H1 (cell line): ENCODE results near the gene COG7. TPM values are rescaled to one million over a fixed set of nuclear protein-coding genes. Genes with fewer than 3 reads are reported as not detected.

Experiments used
- CTCF ChIA-PET: fragments of 300-600 bp; sonication (Branson Sonifier 250); formaldehyde crosslinking; loops from one replicate; lab custom pipeline; 2021; ENCODE audit not compliant: partially characterized antibody; lab: Charles Lee
- POLR2A ChIA-PET: fragments of 300-600 bp; sonication (Branson Sonifier 250); formaldehyde crosslinking; loops from one replicate; lab custom pipeline; 2021; ENCODE audit warnings: inconsistent platforms; ENCODE audit not compliant: partially characterized antibody; lab: Charles Lee
- DNase-seq, 2 experiments: peaks; one replicate each; pipeline versions ENCODE4 v3.0.0 to v3.0.0-alpha.2; 2010 to 2022; ENCODE audit warnings: low spot score in 2 of 2, low read depth in 1 of 2, mixed read lengths in 1 of 2
- FAIRE-seq: peaks from 2 replicates; lab custom pipeline; 2011; peaks lifted over from hg19 to GRCh38; lab: Jason Lieb, UNC
- H2AFZ ChIP-seq: 2 replicates; pipeline ENCODE4 v1.8.1; 2012; ENCODE audit warnings: low read length, inconsistent platforms
- H2AK5ac ChIP-seq: 2 replicates; pipeline ENCODE4 v1.6.1; 2013; ENCODE audit warnings: low read depth, low read length
- H2BK120ac ChIP-seq: replicated peaks from 2 replicates; pipeline ENCODE3; 2013; ENCODE audit warnings: low read depth, low read length, inconsistent platforms
- H2BK12ac ChIP-seq: 2 replicates; pipeline ENCODE4 v1.6.1; 2013; ENCODE audit warnings: low read depth, low read length
- H2BK15ac ChIP-seq: 2 replicates; pipeline ENCODE4 v1.6.1; 2013; ENCODE audit warnings: low read length
- H2BK20ac ChIP-seq: 2 replicates; pipeline ENCODE4 v1.6.1; 2013; ENCODE audit warnings: low read length
- H2BK5ac ChIP-seq: 2 replicates; pipeline ENCODE4 v1.6.1; 2013; ENCODE audit warnings: low read depth, low read length
- H3K14ac ChIP-seq: 2 replicates; pipeline ENCODE4 v1.6.1; 2013; ENCODE audit warnings: inconsistent platforms; ENCODE audit not compliant: insufficient read length
- H3K18ac ChIP-seq: 2 replicates; pipeline ENCODE4 v1.6.1; 2013; ENCODE audit warnings: low read length; ENCODE audit errors: extremely low read depth
- H3K23ac ChIP-seq: 2 replicates; pipeline ENCODE4 v1.6.1; 2013; ENCODE audit warnings: inconsistent platforms; ENCODE audit not compliant: insufficient read length
- H3K23me2 ChIP-seq: 2 replicates; pipeline ENCODE4 v1.6.1; 2013; ENCODE audit warnings: low read depth, low read length
- H3K27ac ChIP-seq: 2 replicates; pipeline ENCODE4 v1.6.1; 2011; ENCODE audit warnings: low read depth, low read length, inconsistent platforms
- H3K27me3 ChIP-seq, 4 experiments: replicated peaks in 1 of 4; 1 replicate in 1 of 4; 2 replicates in 3 of 4; pipeline versions ENCODE4 v1.6.1 to v1.8.1; 2011 to 2013; ENCODE audit warnings: low read length in 3 of 4, mild to moderate bottlenecking in 3 of 4, inconsistent platforms in 2 of 4, mixed read lengths in 2 of 4, moderate library complexity in 1 of 4; ENCODE audit not compliant: control insufficient read depth in 3 of 4, insufficient read depth in 3 of 4; ENCODE audit errors: extremely low read depth in 1 of 4
- H3K36me3 ChIP-seq, 4 experiments: 2 replicates each; pipeline versions ENCODE4 v1.6.1 to v1.8.1; 2011 to 2013; ENCODE audit warnings: mild to moderate bottlenecking in 4 of 4, low read length in 3 of 4, moderate library complexity in 2 of 4, control low read depth in 1 of 4, inconsistent platforms in 1 of 4; ENCODE audit not compliant: insufficient read depth in 4 of 4, control insufficient read depth in 2 of 4
- H3K4ac ChIP-seq: replicated peaks from 2 replicates; pipeline ENCODE3; 2013; ENCODE audit warnings: low read length, low read depth, mixed read lengths, inconsistent platforms; ENCODE audit not compliant: insufficient read length
- H3K4me1 ChIP-seq, 4 experiments: replicated peaks in 1 of 4; 1 replicate in 1 of 4; 2 replicates in 3 of 4; pipeline versions ENCODE4 v1.6.1 to v1.8.1; 2011 to 2013; ENCODE audit warnings: low read length in 3 of 4, inconsistent platforms in 2 of 4, mixed read lengths in 1 of 4; ENCODE audit not compliant: insufficient read depth in 4 of 4, control insufficient read depth in 3 of 4
- H3K4me2 ChIP-seq, 2 experiments: 2 replicates each; pipeline versions ENCODE4 v1.6.1 to v1.8.1; 2011 to 2013; ENCODE audit warnings: low read depth in 2 of 2, low read length in 2 of 2, control low read depth in 1 of 2, inconsistent platforms in 1 of 2, mild to moderate bottlenecking in 1 of 2; ENCODE audit not compliant: insufficient read depth in 1 of 2
- H3K4me3 ChIP-seq, 4 experiments: fragments of 200-600, 300-600 bp in 1 of 4; sonication (generic), shearing (Covaris generic), sonication (Bioruptor Twin) in 1 of 4; 2 replicates each; pipeline versions ENCODE4 v1.5.1 to v1.8.1; 2011 to 2016; ENCODE audit warnings: low read length in 4 of 4, low read depth in 3 of 4, control low read depth in 2 of 4, inconsistent platforms in 2 of 4, mild to moderate bottlenecking in 2 of 4, mixed read lengths in 1 of 4, moderate library complexity in 1 of 4; ENCODE audit not compliant: insufficient read depth in 2 of 4; ENCODE audit errors: extremely low read depth in 1 of 4
- H3K56ac ChIP-seq: replicated peaks from 2 replicates; pipeline ENCODE3; 2013; ENCODE audit warnings: low read depth, mild to moderate bottlenecking, mixed read lengths, low read length, inconsistent platforms; ENCODE audit not compliant: insufficient read length
- H3K79me1 ChIP-seq: 2 replicates; pipeline ENCODE4 v1.6.1; 2013; ENCODE audit warnings: low read depth, low read length, control low read depth
- H3K79me2 ChIP-seq, 2 experiments: 2 replicates each; pipeline versions ENCODE4 v1.6.1 to v1.8.1; 2012 to 2013; ENCODE audit warnings: low read length in 2 of 2, mild to moderate bottlenecking in 2 of 2, inconsistent platforms in 1 of 2; ENCODE audit not compliant: insufficient read depth in 2 of 2, control insufficient read depth in 1 of 2
- H3K9ac ChIP-seq, 4 experiments: replicated peaks in 1 of 4; 1 replicate in 1 of 4; 2 replicates in 3 of 4; pipeline versions ENCODE4 v1.6.1 to v1.8.1; 2011 to 2013; ENCODE audit warnings: low read depth in 3 of 4, low read length in 3 of 4, control low read depth in 2 of 4, mild to moderate bottlenecking in 2 of 4, moderate library complexity in 2 of 4, inconsistent platforms in 1 of 4; ENCODE audit errors: extremely low read depth in 1 of 4
- H3K9me3 ChIP-seq, 2 experiments: 2 replicates each; pipeline versions ENCODE4 v1.6.1 to v1.8.1; 2012 to 2013; ENCODE audit warnings: mild to moderate bottlenecking in 2 of 2, moderate library complexity in 2 of 2, control low read depth in 1 of 2, inconsistent platforms in 1 of 2, low read depth in 1 of 2, low read length in 1 of 2, mixed read lengths in 1 of 2; ENCODE audit not compliant: insufficient read depth in 2 of 2
- H4K20me1 ChIP-seq, 2 experiments: replicated peaks in 1 of 2; 2 replicates each; pipeline versions ENCODE3 to v1.8.1; 2011 to 2013; ENCODE audit warnings: inconsistent platforms in 2 of 2, low read length in 2 of 2, mild to moderate bottlenecking in 1 of 2; ENCODE audit not compliant: insufficient read depth in 2 of 2, control insufficient read depth in 1 of 2
- H4K5ac ChIP-seq: 2 replicates; pipeline ENCODE4 v1.6.1; 2013; ENCODE audit warnings: low read length, low read depth, mixed read lengths, inconsistent platforms; ENCODE audit not compliant: insufficient read length
- H4K8ac ChIP-seq: 2 replicates; pipeline ENCODE4 v1.8.0; 2013; ENCODE audit warnings: mild to moderate bottlenecking, moderate library complexity, low read length, inconsistent platforms; ENCODE audit not compliant: insufficient read depth; ENCODE audit errors: extremely low read depth
- H4K91ac ChIP-seq: replicated peaks from 2 replicates; pipeline ENCODE3; 2013; ENCODE audit warnings: low read length, mixed read lengths, inconsistent platforms; ENCODE audit not compliant: insufficient read length
- CHD2 ChIP-seq: IDR thresholded peaks from 2 replicates; pipeline ENCODE4 v1.6.1; 2012; ENCODE audit warnings: low read length, improper control_type of control experiment
- EP300 ChIP-seq, 2 experiments: IDR thresholded peaks; 1 replicate in 1 of 2; 2 replicates in 1 of 2; pipeline ENCODE4 v1.6.1; 2011 to 2012; ENCODE audit warnings: low read depth in 2 of 2, low read length in 2 of 2, mild to moderate bottlenecking in 2 of 2, borderline replicate concordance in 1 of 2, inconsistent platforms in 1 of 2, moderate library complexity in 1 of 2
- GTF2F1 ChIP-seq: IDR thresholded peaks from 2 replicates; pipeline ENCODE4 v1.6.1; 2012; ENCODE audit warnings: low read depth, low read length, improper control_type of control experiment, borderline replicate concordance
- HDAC6 ChIP-seq: IDR thresholded peaks from one replicate; pipeline ENCODE4 v1.7.1; 2012; ENCODE audit warnings: low read depth, mild to moderate bottlenecking, inconsistent platforms, low read length, moderate library complexity
- POLR2A ChIP-seq, 2 experiments: IDR thresholded peaks; 1 replicate in 1 of 2; 2 replicates in 1 of 2; pipeline ENCODE4 v1.6.1; 2011; ENCODE audit warnings: low read depth in 2 of 2, low read length in 2 of 2, mild to moderate bottlenecking in 2 of 2; ENCODE audit errors: control extremely low read depth in 1 of 2
- POLR2AphosphoS5 ChIP-seq: IDR thresholded peaks from 2 replicates; pipeline ENCODE4 v1.6.1; 2011; ENCODE audit warnings: low read depth, low read length
- RFX5 ChIP-seq: IDR thresholded peaks from 2 replicates; pipeline ENCODE4 v1.6.1; 2011; ENCODE audit warnings: low read depth, low read length, improper control_type of control experiment, borderline replicate concordance
- RNF2 ChIP-seq: fragments of 200-900, 300-1000 bp; sonication (generic); IDR thresholded peaks from 2 replicates; pipeline ENCODE4 v1.7.1; 2016; ENCODE audit warnings: borderline replicate concordance, low read depth, mild to moderate bottlenecking, antibody characterized with exemption, low read length; ENCODE audit not compliant: poor library complexity, severe bottlenecking; ENCODE audit errors: missing control alignments
- SIN3A ChIP-seq, 2 experiments: IDR thresholded peaks in 1 of 2; conservative IDR thresholded peaks in 1 of 2; 2 replicates each; pipeline ENCODE4 v1.6.1; 2011 to 2012; ENCODE audit warnings: low read length in 2 of 2, improper control_type of control experiment in 1 of 2, low read depth in 1 of 2, mild to moderate bottlenecking in 1 of 2
- SRF ChIP-seq: IDR thresholded peaks from 2 replicates; pipeline ENCODE4 v1.6.1; 2011; ENCODE audit warnings: mild to moderate bottlenecking, low read depth, low read length, moderate library complexity
- TBP ChIP-seq: IDR thresholded peaks from 2 replicates; pipeline ENCODE4 v1.6.1; 2011; ENCODE audit warnings: low read depth, low read length, improper control_type of control experiment
- WGBS, 2 experiments: shearing (Covaris generic) in 1 of 2; methylation state at CpG; one replicate each; pipeline versions ENCODE4 v1.1.6 to v1.1.7; 2013 to 2015; ENCODE audit warnings: low lambda C conversion rate in 2 of 2, mixed read lengths in 2 of 2, inconsistent platforms in 1 of 2, low coverage in 1 of 2, missing lambda C conversion rate in 1 of 2; ENCODE audit not compliant: insufficient replicate concordance in 2 of 2, insufficient coverage in 1 of 2, insufficient read length in 1 of 2; ENCODE audit errors: extremely low coverage in 1 of 2, missing lambda C conversion rate in 1 of 2; 5-methylcytosine and 5-hydroxymethylcytosine counted together
- polyA plus RNA-seq, 7 experiments: library from polyadenylated mRNA; depleted of rRNA in 3 of 7; stranded (reverse) in 5 of 7; unstranded in 2 of 7; fragments of >200 nt in 5 of 7; fragments of 200-250 nt in 2 of 7; gene quantifications; 1 replicate in 5 of 7; 2 replicates in 1 of 7; 4 replicates in 1 of 7; pipeline versions ENCODE4 v1.2.1 to v1.2.3, GENCODE V29; 2011 to 2013; ENCODE audit warnings: missing spikeins in 2 of 7, mixed read lengths in 2 of 7
- total RNA-seq: library from RNA; stranded (reverse); fragmentation: NEBNext Ultra II Directional; extraction: Animal tissue kit (Norgen Biotek cat#: 25700); gene quantifications from 2 replicates; pipeline ENCODE4 v1.2.1, GENCODE V29; 2021

The COG7 gene
- total and polyA plus RNA-seq, 2 of the 8 experiments (the other 6 are each of a cell fraction or from before 2014, with no cell fraction given): 17.2 to 40.4 TPM

DNA sequence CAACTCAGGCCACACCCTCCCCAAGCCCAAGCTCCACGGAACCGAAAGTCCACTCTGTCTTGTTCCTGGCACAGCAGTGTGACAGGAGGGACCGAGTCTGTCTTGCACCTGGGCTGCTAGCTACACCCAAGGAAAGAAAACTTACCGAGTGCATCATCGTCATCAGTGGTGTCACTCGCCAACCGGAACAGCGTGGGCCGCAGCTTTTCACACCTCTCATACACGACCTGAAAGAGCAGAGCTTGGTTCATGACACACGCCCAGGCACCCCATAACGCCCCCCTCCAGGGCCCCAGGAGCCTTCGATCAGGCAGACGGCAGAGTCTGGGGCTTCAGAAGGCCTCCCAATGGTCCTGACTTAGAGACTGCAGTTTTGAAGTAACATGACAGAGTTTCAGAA is 29.8 kb upstream of the COG7 start:
- H3K36me3 ChIP-seq: peaks cover 60 to 90% (median 81%) of the 10 kb centered on the region in 4 experiments
- no peaks in the 10 kb centered on the region for H3K23me2 ChIP-seq
- no peak overlapping the region for H2BK120ac ChIP-seq
- H4K20me1 ChIP-seq: peaks cover 14 to 16% of the 10 kb centered on the region in 2 experiments
- H3K27ac ChIP-seq: no peak overlapping the region
- no peak overlapping the region for H3K14ac ChIP-seq
- no peak overlapping the region for H2BK5ac ChIP-seq
- no peak overlapping the region for H2BK20ac ChIP-seq
- H3K4me3 ChIP-seq: no peak overlapping the region
- H4K91ac ChIP-seq: no peak overlapping the region
- no peak overlapping the region for H2AK5ac ChIP-seq
- no peak overlapping the region for H2BK15ac ChIP-seq
- no peak overlapping the region for H3K4me2 ChIP-seq
- 96% methylated on average over 14 of the region's 14 CpGs; no CpG with 5 or more reads in 1 of the 2 experiments for WGBS, 2 experiments
- no peak overlapping the region for H4K8ac ChIP-seq
- no peak overlapping the region for H3K4ac ChIP-seq
- H2BK12ac ChIP-seq: no peak overlapping the region
- DNase-seq: no peak
- H3K79me2 ChIP-seq: no peaks in the 10 kb centered on the region
- CTCF ChIA-PET: interaction anchor here (0.7 to 1.0 kb wide), 2 partner anchors 46 to 553 kb away, joined by 3 to 5 read pairs; no protein-coding TSS in a partner anchor
- no peak overlapping the region for H3K9ac ChIP-seq
- FAIRE-seq: no peak
- no peak overlapping the region for H3K23ac ChIP-seq
- POLR2A ChIA-PET: interaction anchor here (0.7 to 1.6 kb wide), 3 partner anchors 13 to 26 kb away, joined by 3 to 4 read pairs (median 3); no protein-coding TSS in a partner anchor
- H3K79me1 ChIP-seq: no peaks in the 10 kb centered on the region; the same call in 1 of the 2 replicates
- no peak overlapping the region for H4K5ac ChIP-seq
- H3K56ac ChIP-seq: no peak overlapping the region
- H3K9me3 ChIP-seq: no peaks in the 10 kb centered on the region
- H2AFZ ChIP-seq: no peak overlapping the region
- no peaks in the 10 kb centered on the region for H3K4me1 ChIP-seq
- TF ChIP-seq POLR2AphosphoS5 (no peak), RNF2 (no peak), SIN3A (conservative IDR thresholded peaks at IDR 0.05 in 1 of 2, IDR thresholded peaks at IDR 0.05 in 1 of 2; ENCODE audit: low read depth in 1 of 2, low read length in 2 of 2) (no peak), TBP (no peak), GTF2F1 (no peak), SRF (no peak), CHD2 (no peak), EP300 (IDR thresholded peaks at IDR 0.05; ENCODE audit: borderline replicate concordance in 1 of 2, low read depth in 2 of 2, low read length in 2 of 2) (no peak), HDAC6 (no peak), POLR2A (IDR thresholded peaks at IDR 0.05; ENCODE audit: control extremely low read depth in 1 of 2, low read depth in 2 of 2, low read length in 2 of 2) (no peak), RFX5 (no peak)
- H3K18ac ChIP-seq: no peak overlapping the region
- H3K27me3 ChIP-seq: no peaks in the 10 kb centered on the region
